GM21576 (cell line): ENCODE measurements around the gene LSM3.
"Not testable (repeated sequence)": the region's sequence is repeated elsewhere in the genome, so short reads cannot be mapped to it uniquely, and the experiment has no call there.

Experiments used
- ATAC-seq: cut with Tn5 transposase; IDR thresholded peaks from one replicate; pipeline ENCODE4 v1.9.1; 2021; ENCODE audit warnings: mild to moderate bottlenecking, moderate library complexity; ENCODE audit not compliant: unreplicated experiment

LSM3 gene

GRCh38 chr3:14214764-14215163 is 36.1 kb downstream of the LSM3 start:
- no peak for ATAC-seq

- no peak for ATAC-seq
Observed at GRCh38 chr3:14216257-14217048, 37.8 kb downstream of the LSM3 start.

GRCh38 chr3:14218355-14218754 is 39.7 kb downstream of the LSM3 start:
- no peak for ATAC-seq

GRCh38 chr3:14220933-14221332 is 42.3 kb downstream of the LSM3 start:
- no peak for ATAC-seq

GRCh38 chr3:14221902-14222301 is 43.3 kb downstream of the LSM3 start:
- no peak for ATAC-seq

GRCh38 chr3:14222457-14222856 is 43.8 kb downstream of the LSM3 start:
- no peak for ATAC-seq

GRCh38 chr3:14222900-14223594 is 44.4 kb downstream of the LSM3 start:
- no peak for ATAC-seq

- ATAC-seq: no peak
Observed at GRCh38 chr3:14223595-14223994, 45.0 kb downstream of the LSM3 start.

GRCh38 chr3:14224895-14225294 is 46.3 kb downstream of the LSM3 start:
- no peak for ATAC-seq

- ATAC-seq: no peak
Observed at GRCh38 chr3:14225421-14225820, 46.8 kb downstream of the LSM3 start.

- not testable (repeated sequence) for ATAC-seq
Observed at GRCh38 chr3:14226351-14226750, 47.7 kb downstream of the LSM3 start.

- no peak for ATAC-seq
Observed at GRCh38 chr3:14227856-14228255, 49.2 kb downstream of the LSM3 start.

- ATAC-seq: no peak
Observed at GRCh38 chr3:14228681-14229470, 50.3 kb downstream of the LSM3 start.

- not testable (repeated sequence) for ATAC-seq
Observed at GRCh38 chr3:14229695-14230094, 51.1 kb downstream of the LSM3 start.

GRCh38 chr3:14230729-14231128 is 52.1 kb downstream of the LSM3 start:
- ATAC-seq: no peak

- ATAC-seq: no peak
Observed at GRCh38 chr3:14231145-14231990, 52.8 kb downstream of the LSM3 start.

GRCh38 chr3:14231998-14232501 is 53.4 kb downstream of the LSM3 start:
- no peak for ATAC-seq

- no peak for ATAC-seq
Observed at GRCh38 chr3:14234251-14235002, 55.8 kb downstream of the LSM3 start.

GRCh38 chr3:14235003-14235911 is 56.6 kb downstream of the LSM3 start:
- ATAC-seq: no peak
